Measurements from ENCODE around the gene DUSP15. TPM values are rescaled to one million over a fixed set of nuclear protein-coding genes. Genes with fewer than 3 reads are reported as not detected.

The DUSP15 gene
- total and polyA plus RNA-seq, 2 of the 4 experiments (the other 2 are of a cell fraction), result not detected

- ATAC-seq (ENCODE audit: low read depth) (no peak), DNase-seq (no peak)
- H4K5ac ChIP-seq (ENCODE audit: low read depth, low read length), result no peak overlapping the region
- POLR2A ChIA-PET (ENCODE audit: unreplicated experiment), result no interaction called here
- TF ChIP-seq CHD1 (IDR thresholded peaks at IDR 0.05; ENCODE audit: low read depth, low read length) (no peak), RCOR1 (IDR thresholded peaks at IDR 0.05; ENCODE audit: insufficient replicate concordance, low read length) (no peak), CEBPB (IDR thresholded peaks at IDR 0.05; ENCODE audit: low read depth, low read length) (no peak), RAD21 (IDR thresholded peaks at IDR 0.05; ENCODE audit: low read length) (no peak), BHLHE40 (IDR thresholded peaks at IDR 0.05; ENCODE audit: low read depth, low read length) (no peak), RFX5 (IDR thresholded peaks at IDR 0.05; ENCODE audit: low read depth, low read length) (no peak), NFE2L2 (IDR thresholded peaks at IDR 0.05; ENCODE audit: low read depth, low read length) (no peak)
- TF ChIP-seq, protein P1, sequence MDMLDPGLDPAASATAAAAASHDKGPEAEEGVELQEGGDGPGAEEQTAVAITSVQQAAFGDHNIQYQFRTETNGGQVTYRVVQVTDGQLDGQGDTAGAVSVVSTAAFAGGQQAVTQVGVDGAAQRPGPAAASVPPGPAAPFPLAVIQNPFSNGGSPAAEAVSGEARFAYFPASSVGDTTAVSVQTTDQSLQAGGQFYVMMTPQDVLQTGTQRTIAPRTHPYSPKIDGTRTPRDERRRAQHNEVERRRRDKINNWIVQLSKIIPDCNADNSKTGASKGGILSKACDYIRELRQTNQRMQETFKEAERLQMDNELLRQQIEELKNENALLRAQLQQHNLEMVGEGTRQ (IDR thresholded peaks at IDR 0.05; ENCODE audit: low read depth, low read length), result no peak
- H2BK20ac ChIP-seq (ENCODE audit: low read depth, low read length), result no peak overlapping the region
- H2BK120ac ChIP-seq (ENCODE audit: low read depth, low read length), result no peak overlapping the region
- H3K9me1 ChIP-seq (ENCODE audit: insufficient read depth, low read length), result peaks cover 4% of the 10 kb centered on the region
- no peak overlapping the region for H3K23ac ChIP-seq (ENCODE audit: low read depth, low read length)
- intact Hi-C loops (cut with micrococcal nuclease) (no loop called here), in situ Hi-C loops (cut with MboI; ENCODE audit: low sequenced_read_pairs) (loop anchor here (25.0 kb wide), 2 partner anchors 657 to 832 kb away; partner anchors contain the start of gene C20orf203), dilution Hi-C loops (cut with HindIII; ENCODE audit: low sequenced_read_pairs, unreplicated experiment) (no loop called here)
- CTCF ChIA-PET, result interaction anchor here (0.9 to 1.3 kb wide), 2 partner anchors 12 to 16 kb away, joined by 3 to 4 read pairs; no protein-coding TSS in a partner anchor
- no peak overlapping the region for H3K56ac ChIP-seq (ENCODE audit: extremely low read depth, insufficient read depth, low read length)
- H3K14ac ChIP-seq (replicated peaks; ENCODE audit: low read depth, low read length), result no peak overlapping the region
- H3K9ac ChIP-seq (ENCODE audit: low read depth, low read length), result no peak overlapping the region
- no peak overlapping the region for H3K18ac ChIP-seq (ENCODE audit: low read depth, low read length)
- H3K4me1 ChIP-seq (ENCODE audit: control insufficient read depth, insufficient read depth, low read length), result peaks cover under 1% of the 10 kb centered on the region; the same call in 1 of the 2 replicates
- H3K27ac ChIP-seq (ENCODE audit: insufficient read depth, low read length), result no peak overlapping the region
- H3K4ac ChIP-seq (ENCODE audit: low read depth, low read length), result no peak overlapping the region
- no peak overlapping the region for H4K91ac ChIP-seq (ENCODE audit: insufficient read depth, low read depth, low read length)
- no peak overlapping the region for H2AFZ ChIP-seq (replicated peaks; ENCODE audit: low read length, poor library complexity)
- H3K4me3 ChIP-seq (ENCODE audit: insufficient read depth, low read depth, low read length), result no peak overlapping the region
- H2AK9ac ChIP-seq (replicated peaks; ENCODE audit: low read depth, low read length, poor library complexity), result no peak overlapping the region
- H4K8ac ChIP-seq (ENCODE audit: low read depth in 2 of 2, low read length in 2 of 2), result no peak overlapping the region
- peaks cover 8% of the 10 kb centered on the region for H3K27me3 ChIP-seq (ENCODE audit: control insufficient read depth, insufficient read depth, low read length)
- no peaks in the 10 kb centered on the region for H3K36me3 ChIP-seq (ENCODE audit: control insufficient read depth, insufficient read depth, low read length)
- H2AK5ac ChIP-seq (ENCODE audit: low read depth, low read length), result no peak overlapping the region
- no CpG with 5 or more reads among the region's 8 CpGs for WGBS, 2 experiments (ENCODE audit: extremely low coverage in 2 of 2, insufficient read length in 1 of 2)
- BruUV-seq (replicated peaks), result no TSS peak
- H3K79me1 ChIP-seq (ENCODE audit: low read depth in 1 of 2, low read length in 2 of 2), result no peaks in the 10 kb centered on the region
- no peak overlapping the region for H3K4me2 ChIP-seq (ENCODE audit: low read depth, low read length)
- H2BK5ac ChIP-seq (ENCODE audit: low read depth, low read length, poor library complexity, severe bottlenecking), result no peak overlapping the region
- no peaks in the 10 kb centered on the region for H3K9me3 ChIP-seq (ENCODE audit: control insufficient read depth, insufficient read depth, low read length)
- H2BK15ac ChIP-seq (ENCODE audit: low read depth, low read length), result no peak overlapping the region
- peaks cover 6% of the 10 kb centered on the region for H4K20me1 ChIP-seq (ENCODE audit: insufficient read depth, low read length)
Observed at GRCh38 chr20:31830406-31830981, 39.8 kb downstream of the DUSP15 start.
